GM03348 (cell line): ENCODE results near the gene TLCD3B.
A peak's percentile ranks its signal among the peaks of the same experiment; 100 is the strongest.

Experiments
- DNase-seq: peaks from one replicate; pipeline ENCODE4 v3.0.0; 2012; ENCODE audit warnings: low spot score

The TLCD3B gene

DNA sequence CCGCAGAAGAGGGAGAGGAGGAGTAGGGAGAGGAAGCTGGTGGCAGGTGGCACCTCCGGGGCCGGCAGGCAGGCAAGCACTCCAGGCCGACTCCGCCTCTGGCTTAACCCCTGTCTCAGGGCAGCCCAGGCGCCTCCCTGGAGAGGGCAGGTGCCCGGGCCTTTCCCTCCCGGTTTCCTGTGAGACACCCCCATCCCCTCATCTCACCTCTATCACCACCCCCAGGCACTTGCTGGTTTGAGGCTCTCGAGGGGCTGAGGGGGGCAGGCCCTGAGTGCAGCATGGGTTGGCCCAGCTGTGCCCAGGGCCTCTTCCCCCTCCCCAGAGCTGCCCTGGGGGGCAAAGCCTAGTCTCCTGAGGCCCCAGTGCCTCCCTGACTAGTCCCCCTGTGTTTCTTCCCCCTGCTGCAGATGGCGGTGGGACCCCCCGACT lies 26.2 kb downstream of the TLCD3B start:
- DNase-seq, result no peak

DNA sequence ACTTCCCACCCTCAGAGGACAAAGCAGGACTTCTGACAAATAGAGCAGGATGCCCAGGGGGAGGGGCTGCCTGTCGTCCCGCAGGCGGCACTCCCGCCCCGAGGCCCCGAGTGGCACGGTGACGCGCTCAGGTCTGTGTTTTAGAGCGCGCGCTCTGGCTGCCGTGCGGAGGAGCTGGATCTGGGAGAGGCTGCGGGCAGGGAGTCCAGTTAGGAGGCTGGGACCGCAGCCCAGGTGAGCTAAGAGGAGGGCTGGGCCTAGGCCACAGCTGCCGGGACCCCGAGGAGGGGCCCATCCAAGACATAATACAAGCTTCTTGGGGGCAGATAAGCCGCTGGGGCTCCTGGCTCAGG lies 26.7 kb downstream of the TLCD3B start:
- no peak for DNase-seq

DNA sequence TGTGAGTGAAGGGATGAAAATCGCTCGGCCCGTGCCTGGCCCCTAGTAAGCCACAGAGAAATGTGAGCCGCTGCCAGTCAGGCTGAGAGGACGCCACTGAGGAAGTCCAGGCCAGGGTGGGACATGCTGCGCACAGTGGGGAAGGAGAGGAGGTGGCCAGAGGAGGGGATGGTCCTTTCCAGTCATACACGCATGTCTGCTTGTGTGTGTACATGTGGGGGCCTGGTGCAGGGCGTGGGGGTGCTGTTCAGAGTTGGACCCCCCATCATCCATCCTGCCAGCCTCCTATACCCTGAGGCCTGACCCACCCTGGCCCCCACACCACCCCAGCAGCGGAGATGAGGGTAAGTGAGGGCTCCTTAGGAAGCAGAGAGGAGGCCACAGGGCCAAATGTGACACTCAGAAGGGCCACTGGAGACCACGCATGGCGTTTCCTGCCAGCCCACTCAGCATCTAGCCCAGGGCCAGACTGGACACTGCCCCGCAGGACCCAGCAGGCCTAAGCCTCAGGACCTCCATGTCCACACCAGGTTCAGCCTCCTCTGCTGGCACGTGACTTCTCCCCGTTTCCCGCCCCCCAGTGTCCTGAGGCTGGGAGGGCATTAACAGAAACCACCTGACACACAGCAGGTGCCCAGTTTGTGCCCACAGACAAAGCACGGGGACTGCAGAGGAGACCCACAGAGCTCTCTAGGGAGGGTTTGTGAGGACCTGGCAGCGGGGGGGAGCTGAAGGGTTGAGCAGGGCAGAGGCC lies 27.2 kb downstream of the TLCD3B start:
- no peak for DNase-seq

DNA sequence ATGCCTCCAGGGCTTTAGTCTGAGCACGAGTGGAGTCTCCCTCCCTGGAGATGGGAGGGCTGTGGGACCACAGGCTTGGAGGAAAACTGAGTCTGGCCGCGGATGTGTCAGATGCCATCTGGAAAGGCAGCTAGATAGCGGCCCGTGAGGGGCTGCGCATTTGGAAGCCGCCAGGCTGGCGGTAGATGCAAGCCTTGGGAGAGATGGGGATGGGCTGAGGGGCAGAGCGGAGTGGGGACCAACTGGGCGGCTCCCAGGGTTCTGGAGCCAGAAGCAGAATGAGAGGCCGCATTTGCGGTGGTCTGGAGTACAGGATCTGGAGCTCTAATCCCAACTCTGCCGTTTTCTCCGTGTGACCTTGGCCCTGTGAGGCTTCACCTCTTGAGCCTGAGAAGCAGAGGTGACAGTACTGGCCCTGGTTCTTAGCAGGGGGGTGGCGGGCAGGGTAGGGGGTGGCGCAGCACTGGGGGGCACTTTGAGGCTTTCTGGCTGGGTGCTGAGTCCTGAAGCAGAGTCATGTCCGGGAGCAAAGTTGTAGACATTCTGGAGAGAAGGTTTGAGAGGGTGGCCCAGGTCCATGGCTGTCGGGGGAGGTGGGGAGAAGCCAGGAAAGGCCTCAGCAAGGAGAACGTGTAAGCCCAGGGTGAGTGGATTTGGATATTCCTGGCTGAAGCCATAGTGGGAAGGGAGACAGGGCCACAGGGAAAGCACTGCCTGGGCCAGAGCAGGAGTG lies 28.3 kb downstream of the TLCD3B start:
- DNase-seq, result no peak

DNA sequence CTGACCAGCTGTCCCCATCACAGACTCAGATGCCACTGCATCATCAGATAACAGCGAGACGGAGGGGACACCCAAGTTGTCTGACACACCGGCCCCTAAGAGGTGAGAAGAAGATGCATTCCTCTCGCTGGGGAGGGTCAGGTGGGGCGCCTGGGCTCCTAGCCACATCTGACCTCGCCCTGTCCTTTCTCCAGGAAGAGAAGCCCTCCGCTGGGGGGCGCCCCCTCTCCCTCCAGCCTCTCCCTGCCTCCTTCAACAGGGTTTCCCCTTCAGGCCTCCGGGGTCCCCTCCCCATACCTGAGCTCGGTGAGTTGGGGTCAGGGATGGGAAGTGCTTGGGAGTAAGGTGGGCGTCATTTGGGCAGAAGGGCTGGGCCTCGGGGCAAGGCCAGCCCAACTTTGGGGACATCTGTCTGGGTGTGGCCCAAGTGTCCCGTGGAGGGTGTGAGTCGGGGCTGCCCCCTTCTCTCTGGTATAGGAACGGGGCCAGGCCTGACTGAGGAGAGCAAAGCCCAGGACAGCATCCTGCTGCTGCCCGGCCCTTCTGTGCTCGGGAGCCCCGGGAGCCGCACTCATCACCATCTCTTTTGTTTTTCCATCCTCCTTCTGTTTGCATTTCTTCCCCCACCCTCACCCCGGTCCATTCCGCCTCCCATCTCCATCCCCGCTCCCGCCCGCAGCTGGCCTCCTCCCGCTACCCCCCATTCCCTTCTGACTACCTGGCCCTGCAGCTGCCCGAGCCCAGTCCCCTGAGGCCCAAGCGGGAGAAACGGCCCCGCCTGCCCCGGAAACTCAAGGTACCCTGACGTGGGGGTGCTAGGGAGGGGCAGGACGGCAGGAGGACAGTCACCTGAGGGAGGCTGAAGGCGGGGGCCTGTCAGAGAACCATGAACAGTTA lies 30.1 kb downstream of the TLCD3B start:
- no peak for DNase-seq

DNA sequence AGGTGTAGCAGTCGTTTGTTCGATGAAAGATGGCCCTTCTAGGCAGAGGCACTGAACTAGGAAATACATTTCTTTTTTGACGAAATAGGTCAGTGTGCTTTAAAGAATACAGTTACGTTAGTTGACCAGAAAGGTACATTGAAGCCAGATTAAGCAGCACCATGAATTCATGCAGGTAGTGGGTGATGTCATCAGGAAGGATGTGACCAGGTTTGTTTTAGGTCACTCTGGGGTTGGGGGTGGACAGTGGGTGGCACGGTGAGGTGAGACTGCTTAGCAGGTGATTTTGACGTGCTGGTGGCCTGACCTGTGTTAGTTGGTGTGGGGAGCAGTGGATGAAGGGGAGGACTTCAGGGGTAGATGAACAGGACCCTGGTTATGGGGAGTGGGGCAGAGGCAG lies 31.5 kb downstream of the TLCD3B start:
- no peak for DNase-seq

DNA sequence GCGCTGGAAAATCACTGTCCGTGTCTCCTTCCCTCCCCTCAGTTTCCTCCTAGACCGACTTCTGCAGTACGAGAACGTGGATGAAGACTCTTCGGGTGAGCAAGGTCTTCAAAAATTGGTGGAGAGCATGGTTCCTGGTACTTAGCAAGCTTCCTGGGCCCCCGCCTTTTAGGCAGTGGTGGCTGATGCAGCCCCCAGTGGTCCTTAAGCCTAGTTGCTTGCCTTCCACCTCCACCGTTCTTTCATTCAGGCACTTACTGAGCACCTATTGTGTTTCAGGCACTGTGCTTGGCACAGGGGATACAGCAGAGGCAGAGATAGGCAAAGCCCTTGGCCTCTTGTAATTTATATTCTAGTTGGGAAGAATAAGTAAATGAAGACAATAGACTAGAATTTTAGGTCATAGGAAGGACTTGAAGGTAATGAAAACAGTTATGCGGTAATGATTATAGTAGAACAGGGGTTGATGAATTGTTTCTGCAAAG lies 34.3 kb downstream of the TLCD3B start:
- DNase-seq, result no peak

DNA sequence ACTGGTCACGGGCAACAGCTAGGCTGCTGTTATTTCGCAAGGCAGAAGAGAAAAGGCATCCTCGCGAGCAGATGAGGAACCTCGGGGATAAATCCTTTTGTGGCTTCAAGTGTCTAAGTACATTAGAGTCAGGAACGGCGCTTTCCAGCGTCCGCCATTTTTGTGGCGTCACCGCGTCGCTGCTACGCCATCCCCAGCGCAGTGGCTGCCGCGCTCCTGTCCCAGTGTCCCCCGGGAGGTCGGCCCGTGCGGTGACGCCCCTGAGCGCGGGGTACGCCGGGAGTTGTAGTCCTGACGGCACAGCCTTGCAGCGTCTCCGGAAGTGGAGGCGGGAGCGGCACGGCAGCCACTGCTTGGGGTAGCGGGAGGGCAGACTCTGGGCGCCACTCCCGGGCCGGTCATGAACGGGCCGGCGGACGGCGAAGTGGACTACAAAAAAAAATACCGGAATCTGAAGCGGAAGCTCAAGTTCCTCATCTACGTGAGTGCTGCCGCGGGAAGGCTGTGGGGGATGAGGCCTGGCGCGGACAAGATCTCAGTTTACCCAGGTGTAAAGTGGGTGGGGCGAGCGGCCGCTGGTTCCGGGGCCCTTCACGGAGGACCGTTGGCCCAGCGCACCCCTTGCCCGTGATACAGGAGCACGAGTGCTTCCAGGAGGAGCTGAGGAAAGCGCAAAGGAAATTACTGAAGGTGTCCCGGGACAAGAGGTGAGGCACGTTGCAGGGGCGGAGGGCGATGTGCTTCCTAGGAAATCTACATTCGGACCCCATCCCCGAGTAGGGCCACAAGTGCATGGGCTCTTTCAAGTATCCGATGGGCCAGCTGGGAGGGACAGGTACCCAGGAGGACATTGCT lies 34.9 kb downstream of the TLCD3B start, which contains the start of gene INO80E:
Gene INO80E (plus strand): TSS at position 331 of the 855 bp plus-strand sequence. CDS start 70 bp downstream, at position 401.
- peak; percentile 98 for DNase-seq

DNA sequence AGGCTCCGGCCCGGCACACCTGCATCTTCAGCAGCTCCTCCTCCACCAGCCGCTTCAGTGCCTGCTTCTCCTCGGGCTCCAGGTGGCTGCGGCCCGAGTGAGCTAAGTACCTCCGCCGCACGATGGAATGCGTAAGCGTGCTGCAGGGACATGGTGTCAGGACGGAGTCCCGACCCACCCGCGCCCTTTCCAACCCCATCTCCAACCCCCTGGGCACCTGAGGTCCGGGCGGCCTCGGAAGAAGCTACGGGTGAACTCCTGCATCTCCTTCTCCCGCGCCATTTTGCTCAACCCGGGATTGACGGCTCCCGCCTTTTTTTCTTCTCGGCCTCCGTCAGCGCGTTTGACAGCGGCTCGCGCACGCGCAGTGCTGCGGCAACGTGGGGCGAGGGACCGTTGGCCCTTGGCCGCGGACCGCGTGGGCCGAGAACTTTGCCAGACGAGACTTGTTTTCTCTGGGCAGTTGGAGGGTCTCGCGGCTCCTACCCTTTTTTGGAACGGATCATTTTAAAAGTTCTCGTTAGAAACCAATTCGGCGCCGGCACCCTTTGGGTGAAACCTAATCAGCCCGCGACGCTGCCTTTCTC lies 35.7 kb downstream of the TLCD3B start, which contains the start of gene HIRIP3:
Gene HIRIP3 (minus strand): TSS at position 294 of the 587 bp plus-strand sequence. CDS start 12 bp downstream, at position 282.
- peak; percentile 94 for DNase-seq

DNA sequence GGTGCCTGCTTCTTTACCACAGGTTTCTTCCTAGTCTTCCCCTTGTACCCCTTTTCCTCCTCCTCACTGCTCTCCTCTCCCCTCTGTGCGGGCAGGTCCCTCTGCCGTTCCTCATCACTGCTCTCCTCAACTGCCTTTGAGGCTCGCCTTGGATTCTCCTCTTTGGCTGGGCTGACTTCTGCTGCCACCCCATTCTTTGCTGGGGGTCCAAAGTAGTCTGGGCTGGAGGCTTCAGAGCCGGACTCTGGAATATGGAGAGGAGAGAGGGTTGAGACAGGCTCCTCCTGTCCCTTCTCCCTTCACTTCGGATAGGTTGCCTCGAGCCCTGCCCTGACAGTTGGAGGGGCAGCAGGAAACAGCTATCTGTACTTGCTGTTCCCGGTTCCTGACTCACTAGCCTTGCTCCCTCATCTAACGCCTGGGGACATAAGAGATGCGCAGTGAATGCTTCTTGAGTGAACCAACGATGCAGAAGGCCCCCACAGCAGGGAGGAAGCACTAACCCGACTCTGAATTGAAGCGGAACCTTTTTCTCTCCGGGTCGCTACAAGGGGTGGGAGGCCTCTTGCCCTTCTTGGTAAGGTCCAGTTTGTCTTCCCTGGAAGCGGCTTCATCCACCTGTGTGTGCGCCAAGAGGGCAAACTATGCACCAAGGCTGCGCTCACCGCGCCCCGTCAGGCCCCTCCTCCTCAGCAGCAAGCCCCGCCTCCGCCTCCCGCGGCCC lies 36.3 kb downstream of the TLCD3B start:
- DNase-seq, result peak; percentile 63

DNA sequence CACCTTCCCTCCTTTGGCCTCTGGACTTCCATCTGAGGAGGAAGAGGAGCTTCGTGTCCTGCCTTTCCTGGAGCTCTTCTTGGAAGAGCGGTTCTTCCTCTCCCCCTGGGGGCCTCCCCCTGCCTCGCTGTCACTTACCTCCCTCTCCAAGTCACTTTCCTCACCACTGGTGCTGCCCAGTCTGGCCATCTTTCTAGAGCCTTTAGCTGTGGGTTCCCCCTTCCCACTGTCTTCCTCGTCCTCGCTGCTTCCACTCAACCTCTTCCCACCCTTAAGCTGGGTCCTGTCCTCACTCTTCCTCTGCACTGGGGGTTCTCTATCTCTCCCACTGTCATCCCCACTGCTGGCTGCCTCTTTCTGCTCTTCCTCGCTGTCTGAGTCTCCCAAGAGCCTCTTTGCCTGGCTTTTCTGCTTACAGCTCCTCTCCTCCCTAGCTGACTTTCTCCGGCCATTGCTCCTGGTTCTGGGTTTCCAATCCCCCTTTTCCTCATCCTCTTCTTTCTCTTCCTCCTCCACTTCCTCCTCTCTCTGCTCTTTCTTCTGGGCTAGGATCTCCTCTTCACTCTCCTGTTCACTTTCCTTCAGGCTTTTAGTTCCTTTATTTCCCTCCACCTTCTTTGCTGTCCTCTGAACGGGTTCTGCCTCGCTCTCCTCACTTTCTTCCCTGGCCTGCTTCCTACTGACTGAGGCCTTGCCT lies 37.0 kb downstream of the TLCD3B start:
- no peak for DNase-seq

DNA sequence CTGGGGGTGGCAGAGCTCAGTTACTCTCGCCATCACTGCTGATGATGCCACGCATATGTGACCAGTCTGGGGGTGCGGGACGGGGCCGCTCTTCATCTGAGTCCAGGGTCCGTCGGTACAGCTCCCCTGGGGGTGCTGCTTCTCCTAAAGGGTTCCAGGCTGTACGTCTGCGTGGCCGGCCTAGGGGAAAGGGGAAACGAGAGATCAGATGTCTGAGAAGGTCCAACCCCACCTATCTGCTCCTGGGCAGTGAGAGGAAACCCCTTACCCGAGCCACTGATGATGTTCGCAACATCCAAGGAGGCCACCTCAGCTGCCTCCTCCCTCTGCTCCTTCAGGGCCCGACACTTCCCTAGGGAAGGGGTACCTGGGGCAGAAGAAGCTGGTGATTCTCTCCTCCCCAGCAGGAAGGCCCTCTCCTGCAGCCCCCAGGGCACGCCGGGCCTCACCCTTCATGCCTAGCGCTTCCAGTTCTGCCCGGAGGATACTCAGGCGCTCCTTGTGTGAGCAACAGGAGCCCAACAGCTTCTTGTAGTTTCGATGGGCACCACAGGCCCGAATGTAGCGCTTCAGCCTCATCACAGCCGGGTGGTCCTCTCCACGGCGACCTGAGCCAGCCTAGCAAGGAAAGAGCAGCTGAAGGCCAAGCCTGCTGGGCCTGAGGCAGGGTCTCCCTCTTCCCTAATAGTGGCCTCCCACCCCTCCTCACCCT lies 37.7 kb downstream of the TLCD3B start:
- DNase-seq, result no peak

DNA sequence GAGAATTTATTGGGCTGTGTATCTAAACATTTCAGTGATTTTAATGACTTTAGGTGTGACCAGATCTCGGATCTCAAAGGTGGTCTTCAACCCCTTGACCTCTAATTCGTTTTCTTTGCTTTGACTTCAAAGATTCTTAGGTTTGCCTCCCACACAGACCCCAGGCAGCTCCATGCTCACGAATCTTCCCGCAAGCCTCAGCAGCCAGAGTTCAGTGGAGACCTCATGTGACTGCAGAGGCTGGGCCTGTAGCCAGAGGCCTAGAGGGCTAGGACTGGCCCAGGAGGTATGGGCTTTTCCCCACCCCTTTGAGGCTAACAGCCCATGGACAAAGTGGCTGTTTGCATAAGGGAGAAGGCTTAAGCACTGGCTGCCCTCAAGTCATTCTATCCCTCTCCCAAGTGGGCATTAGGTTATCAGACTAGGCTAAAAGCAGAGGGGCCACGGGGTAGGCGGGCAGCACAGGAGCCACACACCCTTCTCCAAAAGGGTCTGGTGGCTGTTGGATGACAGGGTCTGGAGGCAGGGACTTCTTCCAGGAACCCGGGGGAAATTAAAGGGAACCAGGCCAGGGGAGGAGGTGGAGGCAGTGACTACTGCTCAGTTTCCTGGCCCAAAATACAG lies 38.6 kb downstream of the TLCD3B start:
- DNase-seq, result no peak

DNA sequence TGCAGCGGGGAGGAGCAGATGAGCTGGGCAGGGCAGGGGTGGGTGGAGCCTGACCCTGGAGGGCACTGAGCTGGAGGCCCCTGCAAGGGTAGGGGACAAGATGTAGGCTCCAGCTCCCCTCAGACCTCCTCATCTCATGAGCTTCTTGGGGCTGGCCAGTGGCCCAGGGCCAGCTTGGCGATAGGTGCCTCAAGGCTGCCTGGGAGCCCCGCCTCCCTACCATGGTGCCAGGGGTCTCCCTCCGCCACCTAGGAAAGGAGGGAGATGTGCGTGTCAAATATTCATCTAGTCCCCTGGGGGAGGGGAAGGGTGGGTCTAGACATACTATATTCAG lies 39.5 kb downstream of the TLCD3B start:
- no peak for DNase-seq

DNA sequence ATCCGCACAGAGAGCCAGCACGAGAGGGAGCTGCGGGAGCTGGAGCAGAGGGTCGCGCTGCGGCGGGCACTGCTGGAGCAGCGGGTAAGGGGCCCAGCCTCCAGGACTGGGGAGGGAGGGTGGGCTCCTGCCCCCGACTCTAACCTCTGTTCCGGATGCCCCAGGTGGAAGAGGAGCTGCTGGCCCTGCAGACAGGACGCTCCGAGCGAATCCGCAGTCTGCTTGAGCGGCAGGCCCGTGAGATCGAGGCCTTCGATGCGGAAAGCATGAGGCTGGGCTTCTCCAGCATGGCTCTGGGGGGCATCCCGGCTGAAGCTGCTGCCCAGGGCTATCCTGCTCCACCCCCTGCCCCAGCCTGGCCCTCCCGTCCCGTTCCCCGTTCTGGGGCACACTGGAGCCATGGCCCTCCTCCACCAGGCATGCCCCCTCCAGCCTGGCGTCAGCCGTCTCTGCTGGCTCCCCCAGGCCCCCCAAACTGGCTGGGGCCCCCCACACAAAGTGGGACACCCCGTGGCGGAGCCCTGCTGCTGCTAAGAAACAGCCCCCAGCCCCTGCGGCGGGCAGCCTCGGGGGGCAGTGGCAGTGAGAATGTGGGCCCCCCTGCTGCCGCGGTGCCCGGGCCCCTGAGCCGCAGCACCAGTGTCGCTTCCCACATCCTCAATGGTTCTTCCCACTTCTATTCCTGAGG lies 40.0 kb downstream of the TLCD3B start:
- no peak for DNase-seq

DNA sequence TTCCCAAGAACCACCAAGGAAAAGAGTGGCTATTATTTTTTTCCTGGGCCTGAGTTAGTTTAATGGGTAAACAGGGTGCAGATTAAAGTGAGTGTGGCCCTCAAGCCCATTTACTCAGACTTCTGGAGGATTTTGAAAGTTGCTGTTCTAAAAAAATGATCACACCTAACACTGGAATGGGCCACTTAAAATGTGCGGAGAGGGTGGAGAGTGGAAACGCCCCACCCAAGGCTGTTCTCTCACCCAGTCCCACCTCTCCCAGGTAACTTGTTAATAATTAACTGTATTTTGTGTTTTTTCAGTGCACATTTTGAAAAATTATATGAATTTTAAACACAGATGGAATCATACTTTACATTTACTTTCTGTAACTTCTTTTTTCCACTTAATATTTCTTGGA lies 41.0 kb downstream of the TLCD3B start:
- DNase-seq, result no peak

DNA sequence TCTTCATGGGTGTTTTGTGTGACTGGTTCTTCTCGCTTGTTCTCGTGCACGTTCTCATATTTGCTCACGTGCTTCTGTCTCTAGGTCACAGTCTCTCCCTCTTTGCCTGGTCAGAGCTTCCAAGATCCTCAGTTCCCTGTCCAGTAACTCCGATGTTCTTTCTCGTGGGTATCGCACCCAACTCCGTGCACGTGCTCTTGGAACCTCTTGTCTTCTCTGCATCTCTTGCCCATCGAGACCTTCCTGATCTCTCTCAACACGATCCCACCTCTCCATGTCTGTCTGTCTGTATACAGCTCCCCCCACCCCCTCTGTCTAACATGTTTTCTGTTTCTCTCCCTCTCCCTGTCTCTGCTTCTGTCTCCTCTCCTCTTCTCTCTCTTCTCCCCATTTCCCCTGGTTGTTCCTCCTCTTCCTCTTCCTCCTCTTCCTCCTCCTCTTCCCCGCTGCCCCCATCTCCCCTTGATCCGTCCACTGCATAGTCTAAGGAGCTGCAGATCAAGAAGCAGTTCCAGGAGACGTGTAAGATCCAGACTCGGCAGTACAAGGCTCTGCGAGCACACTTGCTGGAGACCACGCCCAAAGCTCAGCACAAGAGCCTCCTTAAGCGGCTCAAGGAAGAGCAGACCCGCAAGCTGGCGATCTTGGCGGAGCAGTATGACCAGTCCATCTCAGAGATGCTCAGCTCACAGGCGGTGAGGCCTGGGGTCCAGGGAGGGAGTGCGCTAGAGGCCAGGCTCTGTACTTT lies 41.8 kb downstream of the TLCD3B start:
- no peak for DNase-seq
